NCI-H526 treated with DMSO at 0.1 percent for 48 hours (cell line): ENCODE measurements around the gene PMF1.
"Not testable (repeated sequence)": the region's sequence is repeated elsewhere in the genome, so short reads cannot be mapped to it uniquely, and the experiment has no call there.

Experiments
- DNase-seq: peaks from one replicate; lab custom pipeline; 2025; lab: John Stamatoyannopoulos, UW

The PMF1 gene

GRCh38 chr1:156196445-156196844 lies 16.4 kb upstream of the PMF1 start:
- no peak for DNase-seq

GRCh38 chr1:156198831-156199349 lies 13.9 kb upstream of the PMF1 start:
- DNase-seq = no peak

- DNase-seq = no peak
Observed at GRCh38 chr1:156200044-156200443, 12.8 kb upstream of the PMF1 start.

- DNase-seq = no peak
Observed at GRCh38 chr1:156203331-156203730, 9.5 kb upstream of the PMF1 start.

GRCh38 chr1:156204686-156205085 lies 8.1 kb upstream of the PMF1 start:
- no peak for DNase-seq

DNA sequence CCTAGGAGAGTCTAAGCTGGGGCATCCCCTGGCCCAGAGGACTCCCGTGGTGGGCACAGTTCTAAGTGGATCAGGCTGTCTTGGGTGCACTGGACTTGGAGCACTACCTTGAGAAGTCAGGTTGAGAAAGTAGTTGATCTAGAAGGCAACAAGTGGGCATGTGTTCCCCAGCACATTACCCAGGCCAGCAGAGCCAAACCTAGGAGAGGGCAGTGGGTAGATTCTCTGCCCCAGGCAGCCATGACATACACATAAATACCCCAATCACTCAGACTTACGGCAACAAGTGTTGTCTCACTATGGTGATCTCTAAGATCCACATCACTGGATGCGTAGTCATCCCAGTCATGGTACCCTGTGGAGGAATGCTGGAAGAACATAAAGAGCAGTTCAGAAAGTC lies 1.6 kb upstream of the PMF1 start:
- no peak for DNase-seq

- DNase-seq = no peak
Observed at GRCh38 chr1:156212130-156212529, 677 bp upstream of the PMF1 start.

- no peak for DNase-seq
Observed at GRCh38 chr1:156213644-156213966, 798 bp downstream of the PMF1 start.

DNA sequence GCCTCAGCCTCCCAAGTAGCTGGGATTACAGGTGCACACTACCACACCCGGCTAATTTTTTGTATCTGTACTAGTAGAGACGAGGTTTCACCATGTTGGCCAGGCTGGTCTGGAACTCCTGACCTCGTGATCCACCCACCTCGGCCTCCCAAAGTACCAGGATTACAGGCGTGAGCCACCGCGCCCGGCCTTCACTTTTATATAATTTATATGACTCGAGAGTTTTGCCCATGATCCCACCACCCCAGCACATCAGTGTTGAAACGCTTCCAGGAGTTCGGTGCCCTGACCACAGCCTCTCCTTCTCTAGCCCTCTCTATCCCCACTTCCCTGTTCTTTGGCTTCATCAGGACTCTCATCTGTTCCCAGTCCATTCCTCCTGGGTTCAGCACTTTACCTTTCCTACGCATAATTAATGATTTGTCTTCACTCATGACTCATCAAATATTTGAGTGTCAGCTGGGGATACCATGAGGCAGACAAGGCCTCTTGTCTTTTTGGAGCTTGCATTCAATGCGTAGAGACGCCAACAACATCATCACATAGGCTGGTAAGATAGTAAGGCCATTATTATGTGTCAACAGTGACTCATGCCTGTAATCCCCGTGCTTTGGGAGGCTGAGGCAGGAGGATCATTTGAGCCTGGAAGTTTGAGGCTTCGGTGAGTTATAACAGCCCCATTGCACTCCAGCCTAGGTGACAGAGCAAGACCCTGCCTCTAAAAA lies 1.4 kb downstream of the PMF1 start:
- no peak for DNase-seq

DNA sequence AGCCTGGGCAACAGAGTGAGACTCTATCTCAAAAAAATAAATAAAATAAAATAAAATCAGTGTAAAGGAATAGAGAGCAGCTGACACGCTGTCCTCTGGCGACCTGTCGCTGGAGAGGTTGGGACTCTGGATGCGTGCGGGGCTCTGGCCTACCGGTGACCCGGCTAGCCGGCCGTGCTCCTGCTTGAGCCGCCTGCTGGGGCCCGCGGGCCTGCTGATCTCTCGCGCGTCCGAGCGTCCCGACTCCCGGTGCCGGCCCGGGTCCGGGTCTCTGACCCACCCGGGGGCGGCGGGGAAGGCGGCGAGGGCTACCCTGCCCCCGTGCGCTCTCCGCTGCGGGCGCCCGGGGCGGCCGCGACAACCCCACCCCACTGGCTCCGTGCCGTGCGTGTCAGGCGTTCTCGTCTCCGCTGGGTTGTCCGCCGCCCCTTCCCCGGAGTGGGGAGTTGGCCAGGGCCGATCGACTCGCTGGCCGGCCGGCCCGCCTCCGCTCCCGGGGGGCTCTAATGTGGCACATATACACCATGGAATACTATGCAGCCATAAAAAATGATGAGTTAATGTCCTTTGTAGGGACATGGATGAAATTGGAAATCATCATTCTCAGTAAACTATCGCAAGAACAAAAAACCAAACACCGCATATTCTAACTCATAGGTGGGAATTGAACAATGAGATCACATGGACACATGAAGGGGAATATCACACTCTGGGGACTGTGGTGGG lies 3.7 kb downstream of the PMF1 start:
- DNase-seq = not testable (repeated sequence)

GRCh38 chr1:156217871-156218270 lies 5.1 kb downstream of the PMF1 start:
- no peak for DNase-seq

DNA sequence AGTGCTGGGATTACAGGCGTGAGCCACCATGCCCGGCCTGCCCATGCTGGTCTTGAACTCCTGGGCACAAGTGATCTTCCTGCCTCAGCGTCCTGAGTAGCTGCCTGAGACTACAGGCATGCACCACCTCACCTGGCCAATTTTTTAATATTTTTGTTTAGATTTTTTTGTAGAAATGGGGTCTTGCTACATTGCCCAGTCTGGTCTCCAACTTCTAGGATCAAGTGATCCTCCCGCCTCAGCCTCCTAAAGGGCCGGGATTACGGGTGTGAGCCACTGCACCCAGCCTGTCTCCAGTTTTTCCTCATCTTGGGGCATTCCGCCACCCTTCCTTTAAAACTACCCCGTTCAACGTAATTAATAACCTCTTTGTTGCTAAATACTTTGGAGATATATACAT lies 7.4 kb downstream of the PMF1 start:
- DNase-seq = no peak

- DNase-seq = no peak
Observed at GRCh38 chr1:156221986-156222692, 9.3 kb downstream of the PMF1 start.

DNA sequence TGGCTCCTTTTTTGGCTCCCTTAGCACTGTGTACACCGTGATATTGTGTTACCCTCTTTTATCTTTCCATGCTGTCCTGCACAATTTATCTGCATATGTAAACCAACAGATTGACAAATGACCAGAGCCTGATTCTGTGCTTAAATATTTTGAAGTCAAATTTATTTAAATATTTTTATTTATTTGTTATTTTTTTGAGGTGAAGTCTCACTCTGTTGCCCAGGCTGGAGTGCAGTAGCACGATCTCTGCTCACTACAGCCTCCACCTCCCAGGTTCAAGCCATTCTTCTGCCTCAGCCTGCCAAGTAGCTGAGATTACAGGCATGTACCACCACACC lies 12.8 kb downstream of the PMF1 start:
- no peak for DNase-seq

DNA sequence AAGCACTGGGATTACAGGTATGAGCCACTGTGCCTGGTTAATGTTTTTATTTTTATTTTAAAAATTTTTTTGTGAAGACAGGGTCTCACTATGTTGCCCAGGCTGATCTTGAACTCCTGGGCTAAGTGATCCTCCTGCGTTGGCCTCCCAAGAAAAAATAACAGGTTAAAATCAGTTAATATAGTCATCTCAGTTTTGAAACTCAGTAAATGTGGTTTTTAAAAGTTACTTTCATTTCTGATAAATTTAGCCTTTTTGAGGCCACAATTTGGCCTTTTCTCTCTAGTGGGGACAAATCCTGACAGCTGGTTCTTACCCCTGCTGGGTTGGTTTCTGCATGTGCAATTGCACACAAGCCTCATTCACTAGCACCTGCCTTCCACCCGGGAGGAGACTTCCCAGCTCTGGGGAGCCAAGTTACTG lies 13.3 kb downstream of the PMF1 start:
- DNase-seq = no peak

DNA sequence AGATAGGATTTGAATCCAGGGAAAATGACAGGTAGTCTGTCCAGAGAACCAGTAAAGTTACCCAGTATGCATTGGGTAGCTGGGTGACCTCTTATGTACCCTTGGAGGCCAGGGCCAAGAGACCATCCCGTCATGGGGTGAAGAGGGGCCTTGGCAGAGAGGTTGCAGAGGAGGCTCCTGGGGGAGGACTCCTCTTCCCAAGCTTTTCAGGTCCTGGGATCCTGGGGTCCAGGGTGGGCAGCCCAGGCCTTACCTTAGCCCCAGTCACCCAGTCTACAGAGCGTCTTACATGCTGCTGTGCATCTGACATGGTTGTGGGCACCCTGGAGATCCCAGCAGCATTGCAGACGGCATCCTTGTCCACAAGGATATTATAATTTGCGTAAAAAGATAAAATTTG lies 14.0 kb downstream of the PMF1 start:
- no peak for DNase-seq

DNA sequence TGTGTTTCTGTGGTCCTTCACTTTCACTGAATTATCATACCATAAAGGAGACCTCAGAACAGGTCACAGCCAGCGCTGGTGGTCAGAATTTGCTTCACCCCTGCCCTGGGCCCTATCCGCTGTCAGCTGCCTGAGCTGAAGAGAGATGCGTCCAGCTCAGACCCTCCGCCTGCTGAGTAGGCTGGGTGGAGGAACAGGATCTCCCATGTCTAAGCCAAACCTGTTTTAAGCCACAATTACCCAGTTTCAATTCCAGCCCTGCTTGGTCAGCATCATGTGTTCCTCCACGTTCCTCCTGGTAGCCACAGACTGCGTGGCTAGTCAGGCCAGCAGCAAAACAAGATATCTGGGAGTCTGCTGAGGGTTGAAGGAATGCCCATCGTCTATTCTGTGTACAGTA lies 15.7 kb downstream of the PMF1 start:
- DNase-seq = no peak

DNA sequence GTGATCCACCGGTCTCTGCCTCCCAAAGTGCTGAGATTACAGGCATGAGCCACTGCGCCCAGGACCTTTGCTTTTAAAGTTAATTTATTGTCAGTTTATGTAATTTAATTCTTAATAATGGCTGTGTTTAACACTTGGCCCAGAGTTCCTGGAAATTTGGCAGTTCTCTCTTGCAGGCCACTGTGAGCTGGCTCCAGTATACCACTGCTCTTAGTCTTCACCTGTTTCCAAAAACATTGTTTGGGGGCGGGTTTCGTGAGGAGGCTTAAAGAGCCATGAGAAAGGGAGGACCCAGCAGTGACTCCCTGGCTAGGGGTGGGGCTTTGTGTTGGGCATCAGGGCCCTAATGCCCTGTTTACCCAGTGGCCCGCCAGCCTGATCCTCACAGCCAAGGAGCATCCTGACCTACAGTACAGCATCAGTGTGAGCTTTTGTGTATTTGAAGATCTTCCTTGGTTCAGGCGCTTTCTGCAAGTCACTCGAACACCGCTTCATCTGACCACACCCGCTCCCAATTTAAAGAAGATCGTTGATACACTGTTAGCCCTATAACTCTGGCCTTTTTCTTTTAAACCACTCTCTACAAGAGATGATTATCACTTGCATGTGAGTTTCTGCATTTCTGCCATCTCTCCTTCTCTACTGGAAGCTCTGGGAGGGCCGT lies 17.1 kb downstream of the PMF1 start:
- no peak for DNase-seq

DNA sequence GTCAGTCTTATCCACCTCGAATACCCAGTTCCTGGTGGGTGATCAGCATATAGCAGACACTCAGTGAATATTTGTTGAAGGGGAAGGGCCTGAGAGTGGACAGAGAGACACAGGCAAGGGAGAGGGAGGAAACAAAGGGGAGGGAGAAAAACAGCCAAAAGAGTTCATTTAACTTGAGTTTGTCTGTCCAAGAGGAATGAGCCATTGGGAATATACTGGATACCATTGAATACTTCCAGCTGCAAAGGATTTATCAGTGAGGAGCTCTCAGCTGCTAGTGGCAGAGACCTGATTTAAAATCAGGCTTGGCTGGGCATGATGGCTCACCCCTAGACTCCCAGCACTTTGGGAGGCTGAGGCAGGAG lies 17.6 kb downstream of the PMF1 start:
- no peak for DNase-seq

- DNase-seq = no peak
Observed at GRCh38 chr1:156232201-156232894, 19.5 kb downstream of the PMF1 start.

- no peak for DNase-seq
Observed at GRCh38 chr1:156233426-156234127, 20.8 kb downstream of the PMF1 start.
